ENCODE data around the gene SCAF1.

The SCAF1 gene

DNA sequence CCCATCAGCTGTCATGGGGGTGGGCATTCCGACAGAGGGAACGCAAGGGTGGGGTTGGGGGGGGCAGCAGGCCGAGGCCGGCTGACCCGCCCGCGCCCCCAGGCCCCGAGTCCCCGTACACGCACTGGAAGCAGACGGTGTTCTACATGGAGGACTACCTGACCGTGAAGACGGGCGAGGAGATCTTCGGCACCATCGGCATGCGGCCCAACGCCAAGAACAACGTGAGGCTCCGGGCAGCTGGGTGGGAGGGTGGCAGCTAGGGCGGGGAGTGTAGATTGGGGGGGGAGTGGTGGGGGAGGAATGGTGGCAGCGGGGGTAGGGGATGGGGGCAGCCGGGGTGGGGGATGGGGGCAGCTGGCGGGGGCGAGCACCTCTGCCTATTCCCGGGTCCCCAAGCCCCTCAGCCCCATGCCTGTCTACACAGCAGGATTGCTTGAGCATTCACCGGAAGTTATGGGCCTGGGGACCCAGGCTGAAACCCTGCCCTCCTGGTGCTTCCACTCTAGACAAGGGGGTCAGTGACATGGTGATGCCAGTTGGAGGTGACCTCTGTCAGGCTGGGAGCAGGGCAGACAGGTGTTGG lies 44.6 kb downstream of the SCAF1 start:
- H3K9ac ChIP-seq: no peak overlapping the region
- no peaks in the 10 kb centered on the region for H3K36me3 ChIP-seq (ENCODE audit: control insufficient read depth, insufficient read depth, low read length)
- H3K9me3 ChIP-seq (ENCODE audit: control insufficient read depth, low read length): no peaks in the 10 kb centered on the region
- no peak overlapping the region for H3K4me3 ChIP-seq (ENCODE audit: low read depth, low read length)
- TF ChIP-seq, protein P1, sequence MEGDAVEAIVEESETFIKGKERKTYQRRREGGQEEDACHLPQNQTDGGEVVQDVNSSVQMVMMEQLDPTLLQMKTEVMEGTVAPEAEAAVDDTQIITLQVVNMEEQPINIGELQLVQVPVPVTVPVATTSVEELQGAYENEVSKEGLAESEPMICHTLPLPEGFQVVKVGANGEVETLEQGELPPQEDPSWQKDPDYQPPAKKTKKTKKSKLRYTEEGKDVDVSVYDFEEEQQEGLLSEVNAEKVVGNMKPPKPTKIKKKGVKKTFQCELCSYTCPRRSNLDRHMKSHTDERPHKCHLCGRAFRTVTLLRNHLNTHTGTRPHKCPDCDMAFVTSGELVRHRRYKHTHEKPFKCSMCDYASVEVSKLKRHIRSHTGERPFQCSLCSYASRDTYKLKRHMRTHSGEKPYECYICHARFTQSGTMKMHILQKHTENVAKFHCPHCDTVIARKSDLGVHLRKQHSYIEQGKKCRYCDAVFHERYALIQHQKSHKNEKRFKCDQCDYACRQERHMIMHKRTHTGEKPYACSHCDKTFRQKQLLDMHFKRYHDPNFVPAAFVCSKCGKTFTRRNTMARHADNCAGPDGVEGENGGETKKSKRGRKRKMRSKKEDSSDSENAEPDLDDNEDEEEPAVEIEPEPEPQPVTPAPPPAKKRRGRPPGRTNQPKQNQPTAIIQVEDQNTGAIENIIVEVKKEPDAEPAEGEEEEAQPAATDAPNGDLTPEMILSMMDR (IDR thresholded peaks at IDR 0.05): no peak
- no peak overlapping the region for H3K27ac ChIP-seq
- peaks cover 2% of the 10 kb centered on the region for H3K4me1 ChIP-seq
- peaks cover 5% of the 10 kb centered on the region for H3K79me2 ChIP-seq
- H2AFZ ChIP-seq: no peak overlapping the region
- no peak overlapping the region for H3K4me2 ChIP-seq (ENCODE audit: low read length)
- H3K27me3 ChIP-seq (ENCODE audit: control insufficient read depth, insufficient read depth, low read length): no peaks in the 10 kb centered on the region

DNA sequence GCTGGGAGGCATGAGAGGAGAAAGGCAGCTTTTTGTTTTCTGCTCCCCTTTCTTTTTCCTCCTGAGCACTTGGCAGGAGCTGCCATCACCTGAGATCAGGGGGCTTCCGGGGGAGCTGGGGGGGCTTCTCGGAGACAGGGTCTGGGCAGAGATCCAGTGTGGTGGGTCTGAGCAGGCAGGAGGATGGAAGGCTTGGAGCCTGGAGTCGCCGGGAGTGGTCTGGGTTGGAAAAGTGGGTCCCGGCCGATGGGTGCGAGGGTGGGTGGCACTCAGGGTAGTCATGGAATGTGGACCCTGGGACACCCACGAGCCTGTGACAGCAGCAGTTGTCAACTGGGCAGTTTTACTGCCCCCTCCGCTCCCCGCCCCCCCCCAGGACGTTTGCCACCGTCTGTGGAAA lies 45.1 kb downstream of the SCAF1 start:
- Histone ChIP-seq H3K79me2 (peaks cover under 1% of the 10 kb centered on the region), H3K36me3 (ENCODE audit: control insufficient read depth, insufficient read depth, low read length) (no peaks in the 10 kb centered on the region), H3K4me1 (peaks cover 2% of the 10 kb centered on the region), H3K4me2 (ENCODE audit: low read length) (no peak overlapping the region), H3K4me3 (ENCODE audit: low read depth, low read length) (no peak overlapping the region), H3K9ac (no peak overlapping the region), H3K27ac (no peak overlapping the region), H3K27me3 (ENCODE audit: control insufficient read depth, insufficient read depth, low read length) (no peaks in the 10 kb centered on the region), H3K9me3 (ENCODE audit: control insufficient read depth, low read length) (no peaks in the 10 kb centered on the region), H2AFZ (no peak overlapping the region)
- TF ChIP-seq, protein P1 (IDR thresholded peaks at IDR 0.05): no peak

DNA sequence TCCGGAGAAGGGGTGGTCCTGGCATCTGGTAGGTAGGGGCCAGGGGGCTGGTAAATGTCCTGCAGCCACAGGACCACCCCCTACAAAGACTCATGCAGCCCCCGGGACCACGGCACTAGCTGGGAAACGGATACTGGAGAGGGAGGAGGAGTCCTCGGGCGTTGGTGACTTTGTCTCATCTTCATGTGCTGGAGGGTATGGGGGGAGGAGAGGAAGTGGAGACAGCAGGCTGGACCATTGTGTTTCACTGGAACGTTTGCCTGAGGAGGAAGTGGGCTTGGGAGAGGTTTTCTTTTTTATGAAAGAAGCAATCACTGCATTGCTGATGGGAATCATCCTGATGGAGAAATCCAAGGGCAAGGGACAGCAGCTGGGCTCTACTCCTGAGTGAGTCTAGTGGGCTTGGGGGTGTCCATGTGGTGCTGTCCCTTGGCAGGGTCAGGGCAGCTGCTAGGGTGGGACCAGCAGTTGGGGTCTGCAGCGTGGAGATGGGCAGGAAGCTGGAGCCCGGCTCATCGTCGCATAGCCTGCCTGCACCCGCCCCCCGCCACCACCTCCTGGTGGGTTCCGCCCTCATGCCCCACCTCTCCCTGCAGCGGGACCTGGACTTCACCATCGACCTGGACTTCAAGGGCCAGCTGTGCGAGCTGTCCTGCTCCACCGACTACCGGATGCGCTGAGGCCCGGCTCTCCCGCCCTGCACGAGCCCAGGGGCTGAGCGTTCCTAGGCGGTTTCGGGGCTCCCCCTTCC lies 45.7 kb downstream of the SCAF1 start:
- no peak overlapping the region for H2AFZ ChIP-seq
- no peaks in the 10 kb centered on the region for H3K9me3 ChIP-seq (ENCODE audit: control insufficient read depth, low read length)
- no peak overlapping the region for H3K9ac ChIP-seq
- H3K27me3 ChIP-seq (ENCODE audit: control insufficient read depth, insufficient read depth, low read length): no peaks in the 10 kb centered on the region
- H3K4me3 ChIP-seq (ENCODE audit: low read depth, low read length): no peak overlapping the region
- TF ChIP-seq, protein P1 (IDR thresholded peaks at IDR 0.05): no peak
- no peak overlapping the region for H3K4me2 ChIP-seq (ENCODE audit: low read length)
- no peaks in the 10 kb centered on the region for H3K36me3 ChIP-seq (ENCODE audit: control insufficient read depth, insufficient read depth, low read length)
- H3K79me2 ChIP-seq: no peaks in the 10 kb centered on the region
- H3K4me1 ChIP-seq: peaks cover 2% of the 10 kb centered on the region
- peak overlapping the region; percentile 24 for H3K27ac ChIP-seq

DNA sequence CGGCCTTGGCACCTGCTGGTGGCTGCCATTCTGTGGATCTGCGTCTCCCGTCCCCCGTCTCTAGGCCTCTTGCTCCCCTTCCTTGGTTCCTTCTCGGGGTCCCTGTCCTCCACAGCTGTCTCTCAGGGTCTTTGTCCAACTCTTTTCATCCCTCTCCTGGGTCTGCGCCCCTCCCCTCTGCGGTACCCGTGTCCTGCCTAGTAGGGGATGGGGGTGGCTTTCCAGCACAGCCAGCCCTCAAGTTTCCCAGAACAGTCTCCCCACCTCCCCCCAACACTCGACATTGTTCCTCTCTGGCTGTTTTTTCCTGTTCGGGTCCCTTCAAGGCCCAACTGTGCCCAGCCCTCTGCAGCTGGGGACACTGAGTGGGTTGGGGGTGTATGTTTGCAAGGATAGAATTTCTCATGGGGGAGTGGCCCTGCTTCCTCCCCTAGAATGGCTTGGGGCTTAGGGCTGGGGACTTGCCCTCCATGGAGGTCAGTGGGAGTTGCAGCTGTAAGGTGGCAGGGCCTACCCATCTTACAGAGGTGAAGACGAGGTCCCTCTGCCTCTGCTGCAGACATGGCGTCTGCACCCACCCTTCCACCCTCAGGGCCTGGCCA lies 46.6 kb downstream of the SCAF1 start:
- H3K27ac ChIP-seq: peak overlapping the region; percentile 24

More for the DNA sequence above, 46.6 kb downstream of the SCAF1 start:
- Histone ChIP-seq H3K4me1 (peaks cover 2% of the 10 kb centered on the region), H3K36me3 (ENCODE audit: control insufficient read depth, insufficient read depth, low read length) (no peaks in the 10 kb centered on the region), H3K4me2 (ENCODE audit: low read length) (no peak overlapping the region), H3K9ac (no peak overlapping the region), H3K27me3 (ENCODE audit: control insufficient read depth, insufficient read depth, low read length) (no peaks in the 10 kb centered on the region), H3K9me3 (ENCODE audit: control insufficient read depth, low read length) (no peaks in the 10 kb centered on the region), H2AFZ (no peak overlapping the region), H3K4me3 (ENCODE audit: low read depth, low read length) (no peak overlapping the region), H3K79me2 (no peaks in the 10 kb centered on the region)
- TF ChIP-seq, protein P1 (IDR thresholded peaks at IDR 0.05): no peak

All from parathyroid adenoma (tissue), 2 donors.